Activated CD4-positive, alpha-beta memory T cell treated with anti-CD3 and anti-CD28 coated beads for 36 hours (primary cell): ENCODE data around the gene LOXL1. TPM values are rescaled to one million over a fixed set of nuclear protein-coding genes. Genes with fewer than 3 reads are reported as not detected.

ENCODE experiments used
- CTCF ChIA-PET: fragments of 350-600 bp; sonication (Branson Sonifier 250); formaldehyde crosslinking; loops from one replicate; lab custom pipeline; 2021; ENCODE audit warnings: antibody characterized with exemption, inconsistent platforms; lab: Charles Lee
- POLR2A ChIA-PET: fragments of 350-600 bp; sonication (Branson Sonifier 250); formaldehyde crosslinking; loops from one replicate; lab custom pipeline; 2021; ENCODE audit warnings: antibody characterized with exemption; lab: Charles Lee
- DNase-seq: peaks from one replicate; pipeline ENCODE4 v3.0.0-alpha.2; 2020
- H3K27ac Mint-ChIP-seq: one replicate; pipeline ENCODE4 v1.8.0; 2021; ENCODE audit warnings: mixed read lengths
- H3K27me3 Mint-ChIP-seq: one replicate; pipeline ENCODE4 v1.8.0; 2021; ENCODE audit warnings: mixed read lengths
- H3K36me3 Mint-ChIP-seq: one replicate; pipeline ENCODE4 v1.8.0; 2021; ENCODE audit warnings: mixed read lengths
- H3K4me1 Mint-ChIP-seq: one replicate; pipeline ENCODE4 v1.8.0; 2021; ENCODE audit warnings: low read depth, mixed read lengths
- H3K4me3 Mint-ChIP-seq: one replicate; pipeline ENCODE4 v1.8.0; 2021; ENCODE audit warnings: mild to moderate bottlenecking, mixed read lengths
- H3K9me3 Mint-ChIP-seq: one replicate; pipeline ENCODE4 v1.8.0; 2021; ENCODE audit warnings: mixed read lengths
- intact Hi-C: fragments of 100-400 bp; cut with micrococcal nuclease; formaldehyde crosslinking; loops from one replicate; pipeline ENCODE4 v1.15.1; 2023
- total RNA-seq, 2 experiments: library from RNA; stranded (reverse); gene quantifications; one replicate each; pipeline ENCODE4 v1.2.3, GENCODE V29; 2021

LOXL1 gene
- total RNA-seq, 2 experiments from 2014 or later = 2.5 to 3.3 TPM

DNA sequence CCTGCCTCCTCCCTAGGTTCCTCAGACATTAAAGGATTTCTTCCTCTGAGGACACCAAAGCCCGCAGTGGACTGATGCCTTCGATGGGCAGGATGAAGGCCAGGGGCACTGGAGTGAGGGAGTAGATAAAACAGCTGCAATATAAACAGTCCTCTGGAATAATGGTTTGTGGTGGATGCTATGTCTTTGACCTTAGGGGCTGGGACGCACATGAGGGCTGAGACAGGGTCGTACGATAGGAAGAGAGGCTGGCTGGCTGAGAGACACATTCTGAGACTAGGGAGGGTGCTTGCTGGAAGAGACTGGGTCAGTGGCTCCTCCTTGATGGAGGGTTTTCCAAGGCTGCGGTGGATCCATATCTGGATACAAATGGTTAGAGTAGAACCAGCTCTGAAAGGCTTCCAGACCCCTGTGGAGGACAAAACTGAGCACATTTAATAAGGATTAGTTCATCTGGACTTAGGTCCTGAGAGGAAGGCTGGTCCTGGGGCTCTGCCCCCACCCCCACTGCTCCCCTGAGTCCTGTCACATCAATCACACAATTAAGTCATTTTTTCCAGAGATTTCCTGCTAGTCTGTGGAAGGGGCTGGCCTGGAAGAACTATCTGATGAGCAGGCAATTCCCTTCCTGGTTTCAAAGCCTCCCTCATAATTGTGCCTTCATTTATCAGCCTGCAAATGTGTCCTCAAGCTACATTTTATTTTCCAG lies 37.1 kb upstream of the LOXL1 start:
- Mint-ChIP-seq H3K36me3 (no peaks in the 10 kb centered on the region), H3K27ac (no peak overlapping the region), H3K27me3 (peaks cover 2% of the 10 kb centered on the region), H3K4me1 (no peaks in the 10 kb centered on the region), H3K9me3 (no peaks in the 10 kb centered on the region), H3K4me3 (no peak overlapping the region)
- POLR2A ChIA-PET = no interaction called here
- DNase-seq = no peak
- intact Hi-C loops = no loop called here
- CTCF ChIA-PET = interaction anchor here (1.2 to 2.3 kb wide), 2 partner anchors 15 to 38 kb away, joined by 3 to 11 read pairs; no protein-coding TSS in a partner anchor

DNA sequence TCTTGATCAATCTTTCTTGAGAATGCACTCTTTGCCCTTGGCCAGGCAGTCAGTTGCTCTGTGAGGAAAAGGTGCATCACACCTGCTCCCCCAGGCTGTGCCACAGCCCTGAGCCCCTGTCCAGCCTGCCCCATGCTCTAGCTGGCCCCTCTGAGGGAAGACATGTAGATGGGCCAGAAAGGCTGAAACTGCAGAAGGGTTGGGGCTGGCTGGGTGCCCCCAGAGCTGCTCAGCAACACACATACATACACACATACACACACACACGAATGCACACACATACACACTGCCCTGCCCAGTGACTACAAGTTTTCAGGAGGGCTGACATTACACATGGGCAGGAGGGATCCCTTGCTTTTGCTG lies 36.5 kb upstream of the LOXL1 start:
- CTCF ChIA-PET = interaction anchor here (1.2 to 2.3 kb wide), 3 partner anchors 16 to 38 kb away, joined by 3 to 11 read pairs (median 6); partner anchors contain the start of gene TBC1D21

DNA sequence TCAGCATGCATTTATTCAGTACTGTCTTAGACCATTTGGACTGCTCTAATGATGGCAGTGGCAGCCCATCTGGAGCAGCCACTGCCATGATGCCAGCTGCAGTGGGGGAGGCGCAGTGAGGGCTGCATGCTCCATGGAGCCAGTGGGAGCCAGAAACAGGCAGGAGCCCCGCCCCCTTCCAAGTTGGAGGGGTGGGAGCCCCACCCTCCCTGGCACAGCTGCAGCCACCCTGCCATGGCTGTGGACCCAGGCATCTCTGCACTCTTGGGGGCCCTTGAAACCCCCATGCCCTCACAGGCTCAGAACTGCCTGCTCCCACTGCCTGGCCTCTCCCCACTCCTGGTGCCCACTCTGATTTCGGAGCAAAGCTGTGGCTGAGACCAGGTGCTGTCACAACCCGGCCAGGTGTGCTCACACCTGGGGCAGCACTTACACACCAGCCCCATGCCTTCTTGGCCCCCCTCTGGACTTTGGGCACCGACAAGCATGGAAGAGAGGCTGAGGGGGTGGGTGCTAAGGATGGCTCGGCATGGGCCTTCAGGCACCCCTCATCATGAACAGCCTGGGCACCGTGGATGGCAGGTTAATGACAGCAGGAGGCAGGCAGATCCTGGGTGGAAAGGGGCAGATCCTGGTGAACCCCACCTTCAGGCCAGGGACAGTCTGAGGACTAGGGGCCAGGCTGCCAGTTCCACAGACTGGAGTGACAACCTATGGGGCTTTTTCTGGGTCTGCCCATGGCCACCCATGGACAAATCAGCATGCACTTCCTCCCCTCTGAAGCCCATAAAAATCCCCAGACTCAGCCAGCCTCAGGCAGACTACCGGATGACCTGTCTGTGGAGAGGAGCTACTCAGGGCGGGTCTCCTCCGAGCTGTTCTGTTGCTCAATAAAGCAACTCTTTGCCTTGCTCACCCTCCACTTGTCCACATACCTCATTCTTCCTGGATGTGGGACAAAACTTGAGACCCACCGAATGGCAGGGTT lies 34.6 kb upstream of the LOXL1 start:
- intact Hi-C loops = no loop called here
- H3K4me1 Mint-ChIP-seq = no peaks in the 10 kb centered on the region
- CTCF ChIA-PET = interaction anchor here (0.6 to 3.5 kb wide), 2 partner anchors 11 to 15 kb away, joined by 3 to 17 read pairs; no protein-coding TSS in a partner anchor
- POLR2A ChIA-PET = no interaction called here
- no peak overlapping the region for H3K27ac Mint-ChIP-seq
- DNase-seq = no peak
- H3K9me3 Mint-ChIP-seq = no peaks in the 10 kb centered on the region
- no peak overlapping the region for H3K4me3 Mint-ChIP-seq
- H3K27me3 Mint-ChIP-seq = peaks cover 2% of the 10 kb centered on the region
- H3K36me3 Mint-ChIP-seq = no peaks in the 10 kb centered on the region

More for the DNA sequence above, 36.5 kb upstream of the LOXL1 start:
- peaks cover 2% of the 10 kb centered on the region for H3K27me3 Mint-ChIP-seq
- no peaks in the 10 kb centered on the region for H3K36me3 Mint-ChIP-seq
- H3K4me1 Mint-ChIP-seq = no peaks in the 10 kb centered on the region
- no peaks in the 10 kb centered on the region for H3K9me3 Mint-ChIP-seq
- H3K4me3 Mint-ChIP-seq = no peak overlapping the region
- no peak for DNase-seq
- no peak overlapping the region for H3K27ac Mint-ChIP-seq
- POLR2A ChIA-PET = no interaction called here
- intact Hi-C loops = no loop called here

DNA sequence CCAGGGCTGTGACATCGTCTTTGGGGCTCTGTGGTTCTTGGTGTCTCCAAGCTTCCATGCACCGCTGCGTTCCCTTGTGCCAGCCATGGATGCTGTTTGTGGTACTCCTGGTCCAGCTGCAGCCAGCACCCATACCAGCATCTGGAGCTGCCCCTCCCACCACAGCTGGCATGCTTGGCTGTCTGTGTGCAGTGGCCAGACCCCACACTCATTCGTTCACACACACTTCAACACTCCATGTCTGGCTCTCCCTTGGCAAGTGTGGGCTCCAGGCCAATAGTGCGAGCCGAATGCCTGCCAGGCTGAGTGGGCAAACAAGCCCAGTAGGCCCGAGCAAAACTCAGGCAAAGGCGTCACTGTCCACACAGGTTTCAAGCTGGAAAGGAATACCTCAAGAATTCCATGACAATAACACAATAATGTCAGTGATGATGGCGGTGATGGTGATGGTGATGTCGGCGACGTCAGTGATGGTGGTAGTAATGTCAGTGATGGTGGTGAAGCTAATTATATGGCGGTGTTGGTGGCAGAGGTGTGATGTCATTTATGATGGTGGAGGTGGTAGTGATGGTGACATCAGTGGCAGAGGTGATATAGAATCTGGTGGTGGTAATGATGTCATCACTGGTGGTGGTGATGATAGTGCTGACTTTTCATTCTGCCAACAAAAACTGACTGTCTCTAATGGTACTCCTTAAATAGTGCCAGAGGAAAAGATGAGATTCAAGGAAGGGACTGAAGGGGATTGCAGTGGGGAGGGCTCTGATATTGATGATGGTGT lies 33.6 kb upstream of the LOXL1 start:
- Mint-ChIP-seq H3K4me1 (no peaks in the 10 kb centered on the region), H3K4me3 (no peak overlapping the region), H3K9me3 (no peaks in the 10 kb centered on the region), H3K27me3 (peaks cover 2% of the 10 kb centered on the region), H3K36me3 (no peaks in the 10 kb centered on the region), H3K27ac (no peak overlapping the region)
- intact Hi-C loops = no loop called here
- DNase-seq = no peak
- POLR2A ChIA-PET = no interaction called here
- CTCF ChIA-PET = interaction anchor here (0.6 to 3.5 kb wide), 4 partner anchors 12 to 72 kb away, joined by 3 to 17 read pairs (median 6); no protein-coding TSS in a partner anchor

- Mint-ChIP-seq H3K27ac (no peak overlapping the region), H3K4me3 (no peak overlapping the region), H3K4me1 (no peaks in the 10 kb centered on the region), H3K36me3 (no peaks in the 10 kb centered on the region), H3K27me3 (no peaks in the 10 kb centered on the region), H3K9me3 (no peaks in the 10 kb centered on the region)
- DNase-seq = no peak
- CTCF ChIA-PET = interaction anchor here (1.0 to 4.0 kb wide), 7 partner anchors 13 to 70 kb away, joined by 3 to 28 read pairs (median 6); partner anchors contain the start of gene TBC1D21
- POLR2A ChIA-PET = no interaction called here
- intact Hi-C loops = no loop called here
Measured at GRCh38 chr15:73894133-73894814, 32.0 kb upstream of the LOXL1 start.

DNA sequence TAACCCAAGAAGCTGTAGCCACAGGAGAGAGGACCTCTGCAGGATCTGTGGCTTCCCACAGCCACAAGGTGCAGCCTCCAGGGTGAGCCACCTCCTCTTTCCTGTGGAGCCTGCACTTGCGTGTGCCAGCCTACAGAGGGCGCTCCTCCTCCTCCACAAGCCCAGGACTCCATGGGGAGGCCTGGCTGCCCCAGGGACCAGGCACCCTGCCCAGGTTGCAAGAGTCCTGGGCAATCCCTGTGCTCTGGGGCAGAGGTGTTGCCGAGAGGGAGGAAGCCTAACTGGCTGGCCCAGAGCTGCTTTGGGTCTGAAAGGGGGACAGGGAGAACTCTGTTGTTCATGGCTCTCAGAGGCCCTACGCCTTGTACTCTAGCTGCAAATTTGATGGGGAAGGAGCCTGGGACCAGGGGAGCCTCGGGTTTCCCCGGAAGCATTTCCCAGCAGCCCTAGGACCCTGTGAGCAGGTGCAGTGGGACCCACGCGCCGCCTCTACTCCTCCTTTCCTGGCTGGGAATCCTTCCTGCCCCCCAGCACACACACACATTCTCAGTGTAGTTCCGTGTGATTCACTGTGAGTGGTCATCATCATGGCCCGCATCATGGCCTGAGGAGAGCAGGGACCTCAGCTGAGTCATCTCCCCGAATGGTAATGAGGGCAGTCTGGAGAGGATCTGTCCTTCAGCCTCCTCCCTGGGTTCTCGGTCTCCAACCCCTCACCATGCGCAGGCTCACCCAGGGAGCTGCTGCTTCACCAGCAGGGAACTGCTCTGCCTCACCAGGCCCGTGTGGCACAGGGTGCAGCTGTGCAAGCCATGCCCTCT lies 28.6 kb upstream of the LOXL1 start:
- ChIA-PET CTCF (interaction anchor here (0.6 to 4.0 kb wide), 16 partner anchors 10 to 139 kb away, joined by 3 to 43 read pairs (median 5); partner anchors contain the start of gene TBC1D21), POLR2A (interaction anchor here (1.1 kb wide), 1 partner anchor 30 kb away, joined by 3 read pairs; no protein-coding TSS in a partner anchor)
- Mint-ChIP-seq H3K27me3 (no peaks in the 10 kb centered on the region), H3K27ac (no peak overlapping the region), H3K4me1 (no peaks in the 10 kb centered on the region), H3K4me3 (no peak overlapping the region), H3K36me3 (no peaks in the 10 kb centered on the region), H3K9me3 (no peaks in the 10 kb centered on the region)
- intact Hi-C loops = loop anchor here (1.0 kb wide), 1 partner anchor 67 kb away; no protein-coding TSS in a partner anchor
- DNase-seq = peak; percentile 82

- POLR2A ChIA-PET = no interaction called here
- H3K27me3 Mint-ChIP-seq = no peaks in the 10 kb centered on the region
- H3K9me3 Mint-ChIP-seq = no peaks in the 10 kb centered on the region
- intact Hi-C loops = no loop called here
- no peak overlapping the region for H3K27ac Mint-ChIP-seq
- no peak for DNase-seq
- CTCF ChIA-PET = interaction anchor here (1.6 to 3.9 kb wide), 4 partner anchors 9 to 65 kb away, joined by 7 to 43 read pairs (median 18); no protein-coding TSS in a partner anchor
- no peaks in the 10 kb centered on the region for H3K4me1 Mint-ChIP-seq
- no peak overlapping the region for H3K4me3 Mint-ChIP-seq
- no peaks in the 10 kb centered on the region for H3K36me3 Mint-ChIP-seq
Measured at GRCh38 chr15:73899197-73900094, 26.8 kb upstream of the LOXL1 start.

DNA sequence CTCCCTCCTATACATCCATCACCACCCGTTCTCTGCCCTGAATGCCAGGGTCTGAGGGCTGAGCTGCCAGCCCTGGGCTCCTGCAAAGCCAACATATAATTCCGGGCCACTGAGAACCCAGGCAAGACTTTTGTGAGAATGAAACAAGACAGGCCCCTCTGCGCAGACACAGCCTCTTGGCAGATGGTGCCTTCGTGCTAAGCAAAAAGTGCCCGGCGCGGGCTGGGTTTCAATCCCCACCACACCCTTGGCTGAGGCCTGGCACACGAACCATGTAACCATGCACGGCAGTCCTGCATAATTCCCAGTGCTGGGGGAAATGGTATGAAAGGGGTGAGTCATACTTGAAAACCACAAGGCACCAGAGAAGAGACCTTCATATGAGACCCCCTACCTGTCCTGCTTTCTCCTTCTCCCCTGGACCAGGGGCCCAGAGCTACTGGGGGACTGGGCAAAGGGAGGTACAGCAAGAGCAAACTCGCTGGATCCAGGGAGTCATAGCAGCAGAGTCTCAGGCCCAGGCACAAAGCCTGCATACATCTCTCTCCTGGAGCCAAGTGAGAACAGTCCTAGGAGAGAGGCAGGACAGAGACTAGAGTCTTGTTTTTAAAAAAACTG lies 26.1 kb upstream of the LOXL1 start:
- H3K4me3 Mint-ChIP-seq = no peak overlapping the region
- H3K27me3 Mint-ChIP-seq = no peaks in the 10 kb centered on the region
- H3K27ac Mint-ChIP-seq = no peak overlapping the region
- no peaks in the 10 kb centered on the region for H3K36me3 Mint-ChIP-seq
- no peaks in the 10 kb centered on the region for H3K9me3 Mint-ChIP-seq
- DNase-seq = no peak
- ChIA-PET CTCF (interaction anchor here (1.6 to 2.0 kb wide), 2 partner anchors 26 to 27 kb away, joined by 7 to 12 read pairs; no protein-coding TSS in a partner anchor), POLR2A (no interaction called here)
- H3K4me1 Mint-ChIP-seq = no peaks in the 10 kb centered on the region
- intact Hi-C loops = no loop called here

DNA sequence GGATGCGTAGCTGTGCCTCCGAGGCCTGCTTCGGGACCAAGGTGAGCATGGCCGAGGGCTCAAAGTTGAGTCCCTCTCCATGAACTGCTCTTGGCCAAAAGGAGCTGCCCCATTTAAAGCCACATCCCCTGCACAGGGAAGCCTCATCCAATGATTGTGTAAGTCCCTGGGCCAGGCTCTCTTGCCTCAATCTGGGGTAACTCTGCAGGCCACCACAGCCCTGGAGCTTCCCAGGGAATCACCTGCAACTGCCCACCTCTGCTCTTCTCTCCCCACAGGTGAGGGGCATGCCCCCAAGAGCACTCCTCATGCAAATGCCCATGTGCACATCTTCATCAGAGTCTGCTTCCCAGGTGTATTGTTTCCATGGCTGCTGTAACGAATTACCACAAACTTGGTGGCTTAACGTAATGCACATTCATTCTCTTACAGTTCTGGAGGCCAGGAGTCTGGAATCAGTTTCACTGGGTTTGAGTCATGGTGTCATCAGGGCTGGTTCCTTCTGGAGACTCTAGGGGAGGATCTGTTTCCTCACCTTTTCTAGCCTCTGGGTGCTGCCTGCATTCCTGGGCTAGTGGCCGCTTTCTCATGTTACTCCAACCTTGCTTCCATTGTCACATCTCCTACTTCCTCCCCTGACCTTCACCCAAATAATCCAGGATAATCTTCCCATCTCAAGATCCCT lies 25.0 kb upstream of the LOXL1 start:
- H3K27me3 Mint-ChIP-seq = no peaks in the 10 kb centered on the region
- no peaks in the 10 kb centered on the region for H3K9me3 Mint-ChIP-seq
- H3K4me1 Mint-ChIP-seq = no peaks in the 10 kb centered on the region
- no peak for DNase-seq
- no peak overlapping the region for H3K27ac Mint-ChIP-seq
- no peaks in the 10 kb centered on the region for H3K36me3 Mint-ChIP-seq
- no peak overlapping the region for H3K4me3 Mint-ChIP-seq
- POLR2A ChIA-PET = no interaction called here
- CTCF ChIA-PET = interaction anchor here (1.6 to 1.8 kb wide), 2 partner anchors 27 kb away, joined by 7 read pairs; partner anchors contain the start of gene TBC1D21
- intact Hi-C loops = no loop called here
